GM21737 (cell line): ENCODE results near the gene SMPD3.

Source experiments
- ATAC-seq: cut with Tn5 transposase; IDR thresholded peaks from one replicate; pipeline ENCODE4 v1.9.1; 2021; ENCODE audit warnings: mild to moderate bottlenecking, moderate library complexity; ENCODE audit not compliant: unreplicated experiment

The SMPD3 gene

GRCh38 chr16:68359398-68360191 lies 88.7 kb downstream of the SMPD3 start:
- ATAC-seq = no peak

- no peak for ATAC-seq
Measured at GRCh38 chr16:68358951-68359350, 89.4 kb downstream of the SMPD3 start.

GRCh38 chr16:68357923-68358322 lies 90.4 kb downstream of the SMPD3 start:
- ATAC-seq = no peak

GRCh38 chr16:68357521-68357922 lies 90.8 kb downstream of the SMPD3 start:
- ATAC-seq = no peak

- no peak for ATAC-seq
Measured at GRCh38 chr16:68356919-68357286, 91.4 kb downstream of the SMPD3 start.

GRCh38 chr16:68356249-68356918 lies 91.9 kb downstream of the SMPD3 start:
- peak; percentile 69 for ATAC-seq

GRCh38 chr16:68355447-68356248 lies 92.7 kb downstream of the SMPD3 start:
- ATAC-seq = peak; percentile 2

GRCh38 chr16:68354816-68355215 lies 93.5 kb downstream of the SMPD3 start:
- no peak for ATAC-seq

GRCh38 chr16:68353366-68353765 lies 94.9 kb downstream of the SMPD3 start:
- no peak for ATAC-seq

- ATAC-seq = no peak
Measured at GRCh38 chr16:68351991-68352431, 96.3 kb downstream of the SMPD3 start.

GRCh38 chr16:68351463-68351862 lies 96.8 kb downstream of the SMPD3 start:
- no peak for ATAC-seq

GRCh38 chr16:68350813-68351350 lies 97.4 kb downstream of the SMPD3 start:
- ATAC-seq = no peak

- no peak for ATAC-seq
Measured at GRCh38 chr16:68349838-68350410, 98.4 kb downstream of the SMPD3 start.

- no peak for ATAC-seq
Measured at GRCh38 chr16:68348639-68349445, 99.5 kb downstream of the SMPD3 start.

- no peak for ATAC-seq
Measured at GRCh38 chr16:68347605-68348004, 100.7 kb downstream of the SMPD3 start.

GRCh38 chr16:68346892-68347480 lies 101.3 kb downstream of the SMPD3 start:
- ATAC-seq = no peak

GRCh38 chr16:68345958-68346635 lies 102.2 kb downstream of the SMPD3 start:
- no peak for ATAC-seq

GRCh38 chr16:68345351-68345810 lies 102.9 kb downstream of the SMPD3 start:
- no peak for ATAC-seq

- no peak for ATAC-seq
Measured at GRCh38 chr16:68344252-68344651, 104.1 kb downstream of the SMPD3 start.
